Erythroblast (primary cell): ENCODE measurements around the gene ANK2.

Experiments used
- GATA1 ChIP-seq: IDR thresholded peaks from 2 replicates; pipeline ENCODE4 v1.6.1; 2011; ENCODE audit warnings: low read depth, mild to moderate bottlenecking, control low read depth, low read length, moderate library complexity
- POLR2A ChIP-seq: IDR thresholded peaks from 2 replicates; pipeline ENCODE4 v1.6.1; 2011; ENCODE audit warnings: mild to moderate bottlenecking, low read length

GRCh38 chr4:113028074-113028473, 21.4 kb upstream of the ANK2 start:
- TF ChIP-seq POLR2A (no peak), GATA1 (no peak)
